H1 (cell line): ENCODE measurements around the gene DKK3. TPM values are rescaled to one million over a fixed set of nuclear protein-coding genes. Genes with fewer than 3 reads are reported as not detected.

ENCODE experiments used
- CTCF ChIA-PET: fragments of 300-600 bp; sonication (Branson Sonifier 250); formaldehyde crosslinking; loops from one replicate; lab custom pipeline; 2021; ENCODE audit not compliant: partially characterized antibody; lab: Charles Lee
- POLR2A ChIA-PET: fragments of 300-600 bp; sonication (Branson Sonifier 250); formaldehyde crosslinking; loops from one replicate; lab custom pipeline; 2021; ENCODE audit warnings: inconsistent platforms; ENCODE audit not compliant: partially characterized antibody; lab: Charles Lee
- DNase-seq, 2 experiments: peaks; one replicate each; pipeline versions ENCODE4 v3.0.0 to v3.0.0-alpha.2; 2010 to 2022; ENCODE audit warnings: low spot score in 2 of 2, low read depth in 1 of 2, mixed read lengths in 1 of 2
- FAIRE-seq: peaks from 2 replicates; lab custom pipeline; 2011; peaks lifted over from hg19 to GRCh38; lab: Jason Lieb, UNC
- H2AFZ ChIP-seq: 2 replicates; pipeline ENCODE4 v1.8.1; 2012; ENCODE audit warnings: low read length, inconsistent platforms
- H2AK5ac ChIP-seq: 2 replicates; pipeline ENCODE4 v1.6.1; 2013; ENCODE audit warnings: low read depth, low read length
- H2BK120ac ChIP-seq: replicated peaks from 2 replicates; pipeline ENCODE3; 2013; ENCODE audit warnings: low read depth, low read length, inconsistent platforms
- H2BK12ac ChIP-seq: 2 replicates; pipeline ENCODE4 v1.6.1; 2013; ENCODE audit warnings: low read depth, low read length
- H2BK15ac ChIP-seq: 2 replicates; pipeline ENCODE4 v1.6.1; 2013; ENCODE audit warnings: low read length
- H2BK20ac ChIP-seq: 2 replicates; pipeline ENCODE4 v1.6.1; 2013; ENCODE audit warnings: low read length
- H2BK5ac ChIP-seq: 2 replicates; pipeline ENCODE4 v1.6.1; 2013; ENCODE audit warnings: low read depth, low read length
- H3K14ac ChIP-seq: 2 replicates; pipeline ENCODE4 v1.6.1; 2013; ENCODE audit warnings: inconsistent platforms; ENCODE audit not compliant: insufficient read length
- H3K18ac ChIP-seq: 2 replicates; pipeline ENCODE4 v1.6.1; 2013; ENCODE audit warnings: low read length; ENCODE audit errors: extremely low read depth
- H3K23ac ChIP-seq: 2 replicates; pipeline ENCODE4 v1.6.1; 2013; ENCODE audit warnings: inconsistent platforms; ENCODE audit not compliant: insufficient read length
- H3K23me2 ChIP-seq: 2 replicates; pipeline ENCODE4 v1.6.1; 2013; ENCODE audit warnings: low read depth, low read length
- H3K27ac ChIP-seq: 2 replicates; pipeline ENCODE4 v1.6.1; 2011; ENCODE audit warnings: low read depth, low read length, inconsistent platforms
- H3K27me3 ChIP-seq, 4 experiments: replicated peaks in 1 of 4; 1 replicate in 1 of 4; 2 replicates in 3 of 4; pipeline versions ENCODE4 v1.6.1 to v1.8.1; 2011 to 2013; ENCODE audit warnings: low read length in 3 of 4, mild to moderate bottlenecking in 3 of 4, inconsistent platforms in 2 of 4, mixed read lengths in 2 of 4, moderate library complexity in 1 of 4; ENCODE audit not compliant: control insufficient read depth in 3 of 4, insufficient read depth in 3 of 4; ENCODE audit errors: extremely low read depth in 1 of 4
- H3K36me3 ChIP-seq, 4 experiments: 2 replicates each; pipeline versions ENCODE4 v1.6.1 to v1.8.1; 2011 to 2013; ENCODE audit warnings: mild to moderate bottlenecking in 4 of 4, low read length in 3 of 4, moderate library complexity in 2 of 4, control low read depth in 1 of 4, inconsistent platforms in 1 of 4; ENCODE audit not compliant: insufficient read depth in 4 of 4, control insufficient read depth in 2 of 4
- H3K4ac ChIP-seq: replicated peaks from 2 replicates; pipeline ENCODE3; 2013; ENCODE audit warnings: low read length, low read depth, mixed read lengths, inconsistent platforms; ENCODE audit not compliant: insufficient read length
- H3K4me1 ChIP-seq, 4 experiments: replicated peaks in 1 of 4; 1 replicate in 1 of 4; 2 replicates in 3 of 4; pipeline versions ENCODE4 v1.6.1 to v1.8.1; 2011 to 2013; ENCODE audit warnings: low read length in 3 of 4, inconsistent platforms in 2 of 4, mixed read lengths in 1 of 4; ENCODE audit not compliant: insufficient read depth in 4 of 4, control insufficient read depth in 3 of 4
- H3K4me2 ChIP-seq, 2 experiments: 2 replicates each; pipeline versions ENCODE4 v1.6.1 to v1.8.1; 2011 to 2013; ENCODE audit warnings: low read depth in 2 of 2, low read length in 2 of 2, control low read depth in 1 of 2, inconsistent platforms in 1 of 2, mild to moderate bottlenecking in 1 of 2; ENCODE audit not compliant: insufficient read depth in 1 of 2
- H3K4me3 ChIP-seq, 4 experiments: fragments of 200-600, 300-600 bp in 1 of 4; sonication (generic), shearing (Covaris generic), sonication (Bioruptor Twin) in 1 of 4; 2 replicates each; pipeline versions ENCODE4 v1.5.1 to v1.8.1; 2011 to 2016; ENCODE audit warnings: low read length in 4 of 4, low read depth in 3 of 4, control low read depth in 2 of 4, inconsistent platforms in 2 of 4, mild to moderate bottlenecking in 2 of 4, mixed read lengths in 1 of 4, moderate library complexity in 1 of 4; ENCODE audit not compliant: insufficient read depth in 2 of 4; ENCODE audit errors: extremely low read depth in 1 of 4
- H3K56ac ChIP-seq: replicated peaks from 2 replicates; pipeline ENCODE3; 2013; ENCODE audit warnings: low read depth, mild to moderate bottlenecking, mixed read lengths, low read length, inconsistent platforms; ENCODE audit not compliant: insufficient read length
- H3K79me1 ChIP-seq: 2 replicates; pipeline ENCODE4 v1.6.1; 2013; ENCODE audit warnings: low read depth, low read length, control low read depth
- H3K79me2 ChIP-seq, 2 experiments: 2 replicates each; pipeline versions ENCODE4 v1.6.1 to v1.8.1; 2012 to 2013; ENCODE audit warnings: low read length in 2 of 2, mild to moderate bottlenecking in 2 of 2, inconsistent platforms in 1 of 2; ENCODE audit not compliant: insufficient read depth in 2 of 2, control insufficient read depth in 1 of 2
- H3K9ac ChIP-seq, 4 experiments: replicated peaks in 1 of 4; 1 replicate in 1 of 4; 2 replicates in 3 of 4; pipeline versions ENCODE4 v1.6.1 to v1.8.1; 2011 to 2013; ENCODE audit warnings: low read depth in 3 of 4, low read length in 3 of 4, control low read depth in 2 of 4, mild to moderate bottlenecking in 2 of 4, moderate library complexity in 2 of 4, inconsistent platforms in 1 of 4; ENCODE audit errors: extremely low read depth in 1 of 4
- H3K9me3 ChIP-seq, 2 experiments: 2 replicates each; pipeline versions ENCODE4 v1.6.1 to v1.8.1; 2012 to 2013; ENCODE audit warnings: mild to moderate bottlenecking in 2 of 2, moderate library complexity in 2 of 2, control low read depth in 1 of 2, inconsistent platforms in 1 of 2, low read depth in 1 of 2, low read length in 1 of 2, mixed read lengths in 1 of 2; ENCODE audit not compliant: insufficient read depth in 2 of 2
- H4K20me1 ChIP-seq, 2 experiments: replicated peaks in 1 of 2; 2 replicates each; pipeline versions ENCODE3 to v1.8.1; 2011 to 2013; ENCODE audit warnings: inconsistent platforms in 2 of 2, low read length in 2 of 2, mild to moderate bottlenecking in 1 of 2; ENCODE audit not compliant: insufficient read depth in 2 of 2, control insufficient read depth in 1 of 2
- H4K5ac ChIP-seq: 2 replicates; pipeline ENCODE4 v1.6.1; 2013; ENCODE audit warnings: low read length, low read depth, mixed read lengths, inconsistent platforms; ENCODE audit not compliant: insufficient read length
- H4K8ac ChIP-seq: 2 replicates; pipeline ENCODE4 v1.8.0; 2013; ENCODE audit warnings: mild to moderate bottlenecking, moderate library complexity, low read length, inconsistent platforms; ENCODE audit not compliant: insufficient read depth; ENCODE audit errors: extremely low read depth
- H4K91ac ChIP-seq: replicated peaks from 2 replicates; pipeline ENCODE3; 2013; ENCODE audit warnings: low read length, mixed read lengths, inconsistent platforms; ENCODE audit not compliant: insufficient read length
- ASH2L ChIP-seq: fragments of 200-600, 300-600 bp; sonication (generic); IDR thresholded peaks from one replicate; pipeline ENCODE4 v1.7.1; 2017; ENCODE audit warnings: low read length
- BACH1 ChIP-seq: IDR thresholded peaks from 2 replicates; pipeline ENCODE4 v1.6.1; 2012; ENCODE audit warnings: low read length, improper control_type of control experiment
- BRCA1 ChIP-seq: IDR thresholded peaks from 2 replicates; pipeline ENCODE4 v1.6.1; 2012; ENCODE audit warnings: low read depth, low read length, improper control_type of control experiment
- FOSL1 ChIP-seq: IDR thresholded peaks from 2 replicates; pipeline ENCODE4 v1.6.1; 2011; ENCODE audit warnings: mild to moderate bottlenecking, low read depth, low read length, moderate library complexity; ENCODE audit not compliant: insufficient read depth
- GABPA ChIP-seq: IDR thresholded peaks from 2 replicates; pipeline ENCODE4 v1.6.1; 2011; ENCODE audit warnings: mild to moderate bottlenecking, low read length, moderate library complexity, borderline replicate concordance; ENCODE audit not compliant: insufficient read depth
- whole genome bisulfite sequencing, 2 experiments: shearing (Covaris generic) in 1 of 2; methylation state at CpG; one replicate each; pipeline versions ENCODE4 v1.1.6 to v1.1.7; 2013 to 2015; ENCODE audit warnings: low lambda C conversion rate in 2 of 2, mixed read lengths in 2 of 2, inconsistent platforms in 1 of 2, low coverage in 1 of 2, missing lambda C conversion rate in 1 of 2; ENCODE audit not compliant: insufficient replicate concordance in 2 of 2, insufficient coverage in 1 of 2, insufficient read length in 1 of 2; ENCODE audit errors: extremely low coverage in 1 of 2, missing lambda C conversion rate in 1 of 2; 5-methylcytosine and 5-hydroxymethylcytosine counted together
- polyA plus RNA-seq, 7 experiments: library from polyadenylated mRNA; depleted of rRNA in 3 of 7; stranded (reverse) in 5 of 7; unstranded in 2 of 7; fragments of >200 nt in 5 of 7; fragments of 200-250 nt in 2 of 7; gene quantifications; 1 replicate in 5 of 7; 2 replicates in 1 of 7; 4 replicates in 1 of 7; pipeline versions ENCODE4 v1.2.1 to v1.2.3, GENCODE V29; 2011 to 2013; ENCODE audit warnings: missing spikeins in 2 of 7, mixed read lengths in 2 of 7
- total RNA-seq: library from RNA; stranded (reverse); fragmentation: NEBNext Ultra II Directional; extraction: Animal tissue kit (Norgen Biotek cat#: 25700); gene quantifications from 2 replicates; pipeline ENCODE4 v1.2.1, GENCODE V29; 2021

The DKK3 gene
- total and polyA plus RNA-seq, 2 of the 8 experiments (the other 6 are each of a cell fraction or from before 2014, with no cell fraction given), result 30.0 to 40.1 TPM

GRCh38 chr11:12048936-12049790, 40.7 kb upstream of the DKK3 start:
- Histone ChIP-seq H4K5ac (no peak overlapping the region), H4K20me1 (no peaks in the 10 kb centered on the region), H2BK120ac (no peak overlapping the region), H2BK12ac (no peak overlapping the region), H3K4ac (no peak overlapping the region), H3K27ac (no peak overlapping the region), H3K23ac (no peak overlapping the region), H2AK5ac (no peak overlapping the region), H4K91ac (no peak overlapping the region), H2BK15ac (no peak overlapping the region), H3K4me1 (peaks cover 0 to 3% (median under 1%) of the 10 kb centered on the region in 4 experiments; a peak in 2 of 7 replicates), H3K18ac (no peak overlapping the region), H3K4me2 (no peak overlapping the region), H3K79me1 (no peaks in the 10 kb centered on the region), H3K36me3 (no peaks in the 10 kb centered on the region), H2BK20ac (no peak overlapping the region), H3K79me2 (no peaks in the 10 kb centered on the region), H4K8ac (no peak overlapping the region), H3K56ac (no peak overlapping the region), H3K14ac (no peak overlapping the region), H2AFZ (no peak overlapping the region), H2BK5ac (no peak overlapping the region), H3K4me3 (no peak overlapping the region), H3K23me2 (no peaks in the 10 kb centered on the region), H3K9ac (no peak overlapping the region), H3K27me3 (no peaks in the 10 kb centered on the region; a peak in 1 of 7 replicates), H3K9me3 (no peaks in the 10 kb centered on the region)
- WGBS, 2 experiments, result 92% methylated on average over 18 of the region's 18 CpGs; no CpG with 5 or more reads in 1 of the 2 experiments
- TF ChIP-seq BACH1 (no peak), BRCA1 (no peak), FOSL1 (no peak), ASH2L (no peak), GABPA (no peak)
- CTCF ChIA-PET, result interaction anchor here (1.2 to 12.7 kb wide), 9 partner anchors 16 to 241 kb away, joined by 3 to 403 read pairs (median 6); no protein-coding TSS in a partner anchor
- DNase-seq (no peak), FAIRE-seq (no peak)
- POLR2A ChIA-PET, result no interaction called here
